PC-3 (cell line): ENCODE results near the gene YPEL2.

ENCODE experiments used
- EZH2 ChIP-seq: fragments of 300-600 bp; sonication (generic); IDR thresholded peaks from one replicate; pipeline ENCODE4 v1.6.1; 2017; ENCODE audit warnings: antibody characterized with exemption, mild to moderate bottlenecking, low read length; ENCODE audit not compliant: unreplicated experiment
- TF ChIP-seq, protein P1 (sequence below): fragments of 300-600 bp; sonication (generic); conservative IDR thresholded peaks from 2 replicates; pipeline ENCODE4 v1.5.1; 2017; ENCODE audit warnings: antibody characterized with exemption, low read depth, mild to moderate bottlenecking, low read length

GRCh38 chr17:59362811-59363205 lies 31.4 kb downstream of the YPEL2 start:
- TF ChIP-seq, protein P1, sequence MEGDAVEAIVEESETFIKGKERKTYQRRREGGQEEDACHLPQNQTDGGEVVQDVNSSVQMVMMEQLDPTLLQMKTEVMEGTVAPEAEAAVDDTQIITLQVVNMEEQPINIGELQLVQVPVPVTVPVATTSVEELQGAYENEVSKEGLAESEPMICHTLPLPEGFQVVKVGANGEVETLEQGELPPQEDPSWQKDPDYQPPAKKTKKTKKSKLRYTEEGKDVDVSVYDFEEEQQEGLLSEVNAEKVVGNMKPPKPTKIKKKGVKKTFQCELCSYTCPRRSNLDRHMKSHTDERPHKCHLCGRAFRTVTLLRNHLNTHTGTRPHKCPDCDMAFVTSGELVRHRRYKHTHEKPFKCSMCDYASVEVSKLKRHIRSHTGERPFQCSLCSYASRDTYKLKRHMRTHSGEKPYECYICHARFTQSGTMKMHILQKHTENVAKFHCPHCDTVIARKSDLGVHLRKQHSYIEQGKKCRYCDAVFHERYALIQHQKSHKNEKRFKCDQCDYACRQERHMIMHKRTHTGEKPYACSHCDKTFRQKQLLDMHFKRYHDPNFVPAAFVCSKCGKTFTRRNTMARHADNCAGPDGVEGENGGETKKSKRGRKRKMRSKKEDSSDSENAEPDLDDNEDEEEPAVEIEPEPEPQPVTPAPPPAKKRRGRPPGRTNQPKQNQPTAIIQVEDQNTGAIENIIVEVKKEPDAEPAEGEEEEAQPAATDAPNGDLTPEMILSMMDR, result no peak
- no peak for TF ChIP-seq EZH2
